GM12878 (cell line): ENCODE data around the gene LRP3. TPM values are rescaled to one million over a fixed set of nuclear protein-coding genes. Genes with fewer than 3 reads are reported as not detected.

Experiments used
- ATAC-seq: fragments of 200-7000 bp; cut with Tn5 transposase; 3 replicates; pipeline ENCODE4 v1.9.1; 2020; ENCODE audit warnings: mild to moderate bottlenecking, moderate library complexity
- BruUV-seq: library from RNA; stranded (reverse); fragments of 400-500 nt; replicated peaks from 2 replicates; lab custom pipeline; 2021; lab: Mats Ljungman, UMichigan
- CTCF ChIA-PET: fragments of 300-600 bp; sonication (Branson Sonifier 250); formaldehyde crosslinking; extraction: SDS; loops from one replicate; lab custom pipeline; 2021; ENCODE audit warnings: inconsistent platforms; lab: Yijun Ruan, JAX
- POLR2A ChIA-PET: fragments of 350-600 bp; formaldehyde crosslinking; extraction: SDS; loops from one replicate; lab custom pipeline; 2021; ENCODE audit warnings: inconsistent platforms; lab: Charles Lee
- RAD21 ChIA-PET: fragments of 300-600 bp; sonication (Branson Sonifier 250); formaldehyde crosslinking; loops from one replicate; lab custom pipeline; 2023; ENCODE audit warnings: antibody characterized with exemption; ENCODE audit not compliant: unreplicated experiment; lab: Charles Lee
- SMC1A ChIA-PET: fragments of 300-600 bp; sonication (Branson Sonifier 250); formaldehyde crosslinking; loops from one replicate; lab custom pipeline; 2023; ENCODE audit not compliant: unreplicated experiment, uncharacterized antibody; lab: Charles Lee
- DNase-seq: peaks from one replicate; pipeline ENCODE4 v3.0.0-alpha.2; 2011; ENCODE audit warnings: low read depth, low spot score
- FAIRE-seq: peaks from 3 replicates; lab custom pipeline; 2011; peaks lifted over from hg19 to GRCh38; lab: Jason Lieb, UNC
- H2AFZ ChIP-seq: 2 replicates; pipeline ENCODE4 v1.6.0; 2011; ENCODE audit warnings: low read depth, low read length, control low read depth; ENCODE audit not compliant: control insufficient read depth
- H3K27ac ChIP-seq: 2 replicates; pipeline ENCODE4 v1.5.1; 2011; ENCODE audit warnings: control low read depth; ENCODE audit not compliant: control insufficient read depth, insufficient read depth
- H3K27me3 ChIP-seq, 2 experiments: replicated peaks in 1 of 2; 2 replicates each; pipeline versions ENCODE4 v1.6.0 to v1.6.1; 2011; ENCODE audit warnings: low read length in 1 of 2; ENCODE audit not compliant: control insufficient read depth in 2 of 2, insufficient read depth in 2 of 2
- H3K36me3 ChIP-seq, 2 experiments: 2 replicates each; pipeline ENCODE4 v1.5.1; 2011; ENCODE audit warnings: low read length in 1 of 2; ENCODE audit not compliant: control insufficient read depth in 2 of 2, insufficient read depth in 2 of 2
- H3K4me1 ChIP-seq: 2 replicates; pipeline ENCODE4 v1.6.1; 2011; ENCODE audit warnings: mild to moderate bottlenecking, low read length, moderate library complexity, mixed read lengths; ENCODE audit not compliant: control insufficient read depth, insufficient read depth
- H3K4me2 ChIP-seq: 2 replicates; pipeline ENCODE4 v1.6.0; 2011; ENCODE audit warnings: control low read depth; ENCODE audit not compliant: control insufficient read depth, insufficient read depth
- H3K4me3 ChIP-seq: fragments of 200-600 bp; sonication (generic); 2 replicates; pipeline ENCODE4 v1.5.1; 2016
- H3K79me2 ChIP-seq: 2 replicates; pipeline ENCODE4 v1.6.0; 2011; ENCODE audit warnings: low read length; ENCODE audit not compliant: control insufficient read depth, insufficient read depth
- H3K9ac ChIP-seq: 2 replicates; pipeline ENCODE4 v1.8.0; 2011; ENCODE audit warnings: low read length, control low read depth, mixed read lengths; ENCODE audit not compliant: control insufficient read depth, insufficient read depth
- H3K9me3 ChIP-seq: replicated peaks from 3 replicates; pipeline ENCODE4 v1.5.1; 2011; ENCODE audit warnings: mild to moderate bottlenecking, low read length; ENCODE audit not compliant: control insufficient read depth, insufficient read depth
- H4K20me1 ChIP-seq: 2 replicates; pipeline ENCODE4 v1.6.0; 2011; ENCODE audit not compliant: control insufficient read depth, insufficient read depth
- BMI1 ChIP-seq: fragments of 450-650 bp; IDR thresholded peaks from 2 replicates; pipeline ENCODE4 v1.6.1; 2016; ENCODE audit warnings: mild to moderate bottlenecking, moderate library complexity, borderline replicate concordance
- CHD1 ChIP-seq: IDR thresholded peaks from 2 replicates; pipeline ENCODE4 v1.6.1; 2012; ENCODE audit warnings: low read depth, low read length, improper control_type of control experiment
- E4F1 ChIP-seq: fragments of 450-650 bp; IDR thresholded peaks from 2 replicates; pipeline ENCODE4 v1.6.1; 2018; ENCODE audit warnings: borderline replicate concordance, mild to moderate bottlenecking; ENCODE audit not compliant: partially characterized antibody
- FOXM1 ChIP-seq: IDR thresholded peaks from 2 replicates; pipeline ENCODE4 v1.6.1; 2012; ENCODE audit warnings: low read depth, mild to moderate bottlenecking, inconsistent platforms, low read length, moderate library complexity
- KDM1A ChIP-seq: fragments of 200-600 bp; sonication (generic); IDR thresholded peaks from 2 replicates; pipeline ENCODE4 v1.6.1; 2016; ENCODE audit warnings: borderline replicate concordance
- MEF2A ChIP-seq: IDR thresholded peaks from 2 replicates; pipeline ENCODE4 v1.6.1; 2011; ENCODE audit warnings: low read depth, mild to moderate bottlenecking, low read length, moderate library complexity; ENCODE audit not compliant: insufficient read depth
- POLR2AphosphoS5 ChIP-seq: IDR thresholded peaks from 2 replicates; pipeline ENCODE4 v1.6.1; 2011; ENCODE audit warnings: mild to moderate bottlenecking, low read length, inconsistent platforms
- RELB ChIP-seq: fragments of 450-650 bp; IDR thresholded peaks from 2 replicates; pipeline ENCODE4 v1.6.1; 2017; ENCODE audit warnings: low read depth, mild to moderate bottlenecking, moderate library complexity
- SKIL ChIP-seq: fragments of 450-650 bp; IDR thresholded peaks from 2 replicates; pipeline ENCODE4 v1.6.1; 2017; ENCODE audit warnings: mild to moderate bottlenecking, low read depth, inconsistent platforms; ENCODE audit not compliant: poor library complexity, severe bottlenecking
- SMAD5 ChIP-seq: IDR thresholded peaks from 2 replicates; pipeline ENCODE4 v1.6.1; 2016; ENCODE audit warnings: antibody characterized with exemption, low read depth
- SRF ChIP-seq, 2 experiments: IDR thresholded peaks; 2 replicates each; pipeline ENCODE4 v1.6.1; 2011; ENCODE audit warnings: low read depth in 2 of 2, low read length in 2 of 2, mild to moderate bottlenecking in 1 of 2, moderate library complexity in 1 of 2
- SUZ12 ChIP-seq: fragments of 200-600 bp; sonication (generic); IDR thresholded peaks from one replicate; pipeline ENCODE4 v1.6.1; 2018; ENCODE audit warnings: antibody characterized with exemption, mild to moderate bottlenecking; ENCODE audit not compliant: unreplicated experiment
- YBX1 ChIP-seq: fragments of 450-650 bp; IDR thresholded peaks from 2 replicates; pipeline ENCODE4 v1.6.1; 2016; ENCODE audit warnings: antibody characterized with exemption
- WGBS: methylation state at CpG from one replicate; pipeline ENCODE4 v1.1.6; 2016; ENCODE audit warnings: low lambda C conversion rate; ENCODE audit not compliant: insufficient replicate concordance, insufficient coverage; ENCODE audit errors: missing lambda C conversion rate; 5-methylcytosine and 5-hydroxymethylcytosine counted together
- in situ Hi-C: fragments of 300-500 bp; cut with MboI; formaldehyde crosslinking; loops from 9 replicates; pipeline ENCODE4 v1.14.3; 2018; ENCODE audit warnings: mixed read lengths
- intact Hi-C: fragments of 100-400 bp; cut with micrococcal nuclease; formaldehyde crosslinking; loops from one replicate; pipeline ENCODE4 v1.14.2; 2022; ENCODE audit not compliant: unreplicated experiment
- polyA plus RNA-seq, 11 experiments: library from polyadenylated mRNA; depleted of rRNA in 4 of 11; unstranded in 6 of 11; stranded (reverse) in 5 of 11; fragments of >200 nt; fragmentation: Nextera tagmentation in 4 of 11; fragmentation: Illumina TruSeq in 1 of 11; extraction: Ambion mirVana in 4 of 11; extraction: Trizol in 1 of 11; gene quantifications; 1 replicate in 1 of 11; 2 replicates in 10 of 11; pipeline versions ENCODE4 v1.2.1 to v1.2.3, GENCODE V29; 2011 to 2016; ENCODE audit warnings: inconsistent platforms in 2 of 11, missing spikeins in 2 of 11, low read depth in 1 of 11
- total RNA-seq, 4 experiments: library from RNA; depleted of rRNA in 3 of 4; stranded (reverse); fragments of >200 nt in 3 of 4; fragmentation: Illumina TruSeq in 1 of 4; extraction: Trizol in 1 of 4; gene quantifications; 2 replicates each; pipeline versions ENCODE4 v1.2.1 to v1.2.3, GENCODE V29; 2013 to 2021

LRP3 gene
- total and polyA plus RNA-seq, 10 of the 15 experiments (the other 5 are each of a cell fraction or from before 2014, with no cell fraction given) = 0.12 to 3.2 (median 0.64) TPM; not detected in 2

- TF ChIP-seq SKIL (no peak), SRF (IDR thresholded peaks at IDR 0.05; ENCODE audit: low read depth in 2 of 2, low read length in 2 of 2) (no peak), MEF2A (no peak)
Measured at GRCh38 chr19:33251526-33252090, 57.5 kb downstream of the LRP3 start (continued).

GRCh38 chr19:33252418-33252962, 58.4 kb downstream of the LRP3 start:
- WGBS = 9% methylated on average over 4 of the region's 4 CpGs
- Histone ChIP-seq H3K36me3 (no peaks in the 10 kb centered on the region), H3K4me3 (no peak overlapping the region), H3K27me3 (no peaks in the 10 kb centered on the region), H3K4me1 (no peaks in the 10 kb centered on the region), H3K27ac (no peak overlapping the region), H4K20me1 (no peaks in the 10 kb centered on the region), H3K4me2 (no peak overlapping the region), H2AFZ (no peak overlapping the region), H3K79me2 (no peaks in the 10 kb centered on the region), H3K9me3 (no peaks in the 10 kb centered on the region), H3K9ac (no peak overlapping the region)
- in situ Hi-C loops = no loop called here
- intact Hi-C loops = no loop called here
- no peak for ATAC-seq
- BruUV-seq = no TSS peak
- SMC1A ChIA-PET = no interaction called here
- RAD21 ChIA-PET = no interaction called here
- POLR2A ChIA-PET = no interaction called here
- DNase-seq = no peak
- CTCF ChIA-PET = no interaction called here
- TF ChIP-seq FOXM1 (no peak), SUZ12 (no peak), KDM1A (no peak), CHD1 (no peak), POLR2AphosphoS5 (no peak), BMI1 (no peak), SMAD5 (no peak), RELB (no peak), E4F1 (no peak), YBX1 (no peak)
- TF ChIP-seq, all 136 proteins: peak for 0
- no peak for FAIRE-seq
